Duodenal mucosa (tissue), 2 donors: ENCODE data around the gene FBXO44.

ENCODE experiments used
- H3K27ac ChIP-seq: one replicate; pipeline ENCODE4 v1.7.0; 2013; ENCODE audit warnings: low read depth, low read length
- H3K27me3 ChIP-seq, 2 donors: one replicate each; pipeline ENCODE4 v1.7.0; 2013; ENCODE audit warnings: low read length in 2 of 2, control low read depth in 1 of 2; ENCODE audit not compliant: insufficient read depth in 2 of 2, control insufficient read depth in 1 of 2
- H3K36me3 ChIP-seq, 2 donors: one replicate each; pipeline ENCODE4 v1.7.0; 2013; ENCODE audit warnings: low read length in 2 of 2, control low read depth in 1 of 2; ENCODE audit not compliant: insufficient read depth in 2 of 2, control insufficient read depth in 1 of 2
- H3K4me1 ChIP-seq, 2 donors: one replicate each; pipeline ENCODE4 v1.7.0; 2013; ENCODE audit warnings: low read length in 2 of 2, control low read depth in 1 of 2; ENCODE audit not compliant: insufficient read depth in 2 of 2, control insufficient read depth in 1 of 2
- H3K4me3 ChIP-seq, 2 donors: one replicate each; pipeline ENCODE4 v1.7.0; 2013; ENCODE audit warnings: low read length in 2 of 2, low read depth in 1 of 2
- H3K9ac ChIP-seq, 2 donors: one replicate each; pipeline ENCODE4 v1.7.0; 2013; ENCODE audit warnings: low read length in 2 of 2, low read depth in 1 of 2
- H3K9me3 ChIP-seq, 2 donors: one replicate each; pipeline ENCODE4 v1.7.0; 2013; ENCODE audit warnings: low read length in 2 of 2, control low read depth in 1 of 2; ENCODE audit not compliant: control insufficient read depth in 1 of 2

Gene FBXO44

GRCh38 chr1:11617314-11617713 is 37.4 kb upstream of the FBXO44 start:
- H3K4me1 ChIP-seq: no peaks in the 10 kb centered on the region
- H3K9me3 ChIP-seq: no peaks in the 10 kb centered on the region
- H3K27ac ChIP-seq: no peak overlapping the region
- no peak overlapping the region for H3K4me3 ChIP-seq
- H3K36me3 ChIP-seq: no peaks in the 10 kb centered on the region
- no peak overlapping the region for H3K9ac ChIP-seq
- H3K27me3 ChIP-seq: peaks cover 0 to 5% of the 10 kb centered on the region in 2 donors

GRCh38 chr1:11617741-11618140 is 36.9 kb upstream of the FBXO44 start:
- no peak overlapping the region for H3K27ac ChIP-seq
- no peak overlapping the region for H3K9ac ChIP-seq
- no peaks in the 10 kb centered on the region for H3K36me3 ChIP-seq
- no peak overlapping the region for H3K4me3 ChIP-seq
- no peaks in the 10 kb centered on the region for H3K4me1 ChIP-seq
- H3K9me3 ChIP-seq: no peaks in the 10 kb centered on the region
- peaks cover 0 to 5% of the 10 kb centered on the region in 2 donors for H3K27me3 ChIP-seq

GRCh38 chr1:11620405-11620804 is 34.3 kb upstream of the FBXO44 start:
- Histone ChIP-seq H3K4me3 (no peak overlapping the region), H3K9ac (no peak overlapping the region), H3K36me3 (no peaks in the 10 kb centered on the region), H3K27me3 (peaks cover 0 to 6% of the 10 kb centered on the region in 2 donors), H3K27ac (no peak overlapping the region), H3K4me1 (no peaks in the 10 kb centered on the region), H3K9me3 (no peaks in the 10 kb centered on the region)

- no peaks in the 10 kb centered on the region for H3K4me1 ChIP-seq
- H3K4me3 ChIP-seq: no peak overlapping the region
- peaks cover 0 to 10% of the 10 kb centered on the region in 2 donors for H3K27me3 ChIP-seq
- no peak overlapping the region for H3K27ac ChIP-seq
- no peaks in the 10 kb centered on the region for H3K36me3 ChIP-seq
- no peaks in the 10 kb centered on the region for H3K9me3 ChIP-seq
- H3K9ac ChIP-seq: no peak overlapping the region
These were observed 33.8 kb upstream of the FBXO44 start for GRCh38 chr1:11620924-11621323.

- H3K27ac ChIP-seq: no peak overlapping the region
- H3K27me3 ChIP-seq: peaks cover 0 to 13% of the 10 kb centered on the region in 2 donors
- no peaks in the 10 kb centered on the region for H3K9me3 ChIP-seq
- H3K9ac ChIP-seq: no peak overlapping the region
- no peaks in the 10 kb centered on the region for H3K4me1 ChIP-seq
- H3K36me3 ChIP-seq: no peaks in the 10 kb centered on the region
- no peak overlapping the region for H3K4me3 ChIP-seq
These were observed 32.3 kb upstream of the FBXO44 start for GRCh38 chr1:11622398-11622797.

GRCh38 chr1:11623702-11624101 is 31.0 kb upstream of the FBXO44 start:
- Histone ChIP-seq H3K27ac (no peak overlapping the region), H3K27me3 (peaks cover 0 to 13% of the 10 kb centered on the region in 2 donors), H3K9ac (no peak overlapping the region), H3K4me3 (no peak overlapping the region), H3K4me1 (no peaks in the 10 kb centered on the region), H3K36me3 (no peaks in the 10 kb centered on the region), H3K9me3 (no peaks in the 10 kb centered on the region)

- Histone ChIP-seq H3K9ac (no peak overlapping the region), H3K4me3 (no peak overlapping the region), H3K9me3 (no peaks in the 10 kb centered on the region), H3K27ac (no peak overlapping the region), H3K36me3 (no peaks in the 10 kb centered on the region), H3K4me1 (no peaks in the 10 kb centered on the region), H3K27me3 (peaks cover 0 to 9% of the 10 kb centered on the region in 2 donors)
These were observed 28.1 kb upstream of the FBXO44 start for GRCh38 chr1:11626551-11626950.

- no peaks in the 10 kb centered on the region for H3K4me1 ChIP-seq
- H3K27me3 ChIP-seq: peaks cover 0 to 9% of the 10 kb centered on the region in 2 donors
- no peak overlapping the region for H3K27ac ChIP-seq
- H3K4me3 ChIP-seq: no peak overlapping the region
- H3K9ac ChIP-seq: no peak overlapping the region
- no peaks in the 10 kb centered on the region for H3K36me3 ChIP-seq
- no peaks in the 10 kb centered on the region for H3K9me3 ChIP-seq
These were observed 25.9 kb upstream of the FBXO44 start for GRCh38 chr1:11628767-11629166.

- Histone ChIP-seq H3K9ac (no peak overlapping the region), H3K27ac (no peak overlapping the region), H3K27me3 (peaks cover 0 to 9% of the 10 kb centered on the region in 2 donors), H3K4me1 (no peaks in the 10 kb centered on the region), H3K36me3 (no peaks in the 10 kb centered on the region), H3K4me3 (no peak overlapping the region), H3K9me3 (no peaks in the 10 kb centered on the region)
These were observed 25.3 kb upstream of the FBXO44 start for GRCh38 chr1:11629184-11630016.

- H3K9ac ChIP-seq: no peak overlapping the region
- H3K4me1 ChIP-seq: no peaks in the 10 kb centered on the region
- no peaks in the 10 kb centered on the region for H3K36me3 ChIP-seq
- no peaks in the 10 kb centered on the region for H3K9me3 ChIP-seq
- no peak overlapping the region for H3K27ac ChIP-seq
- H3K27me3 ChIP-seq: peaks cover 0 to 3% of the 10 kb centered on the region in 2 donors
- no peak overlapping the region for H3K4me3 ChIP-seq
These were observed 20.1 kb upstream of the FBXO44 start for GRCh38 chr1:11634365-11635192.
